H1 (cell line): Measurements from ENCODE around the gene WDR31. TPM values are rescaled to one million over a fixed set of nuclear protein-coding genes. Genes with fewer than 3 reads are reported as not detected.

Experiments
- EGR1 ChIP-seq: IDR thresholded peaks from 2 replicates; pipeline ENCODE4 v1.6.1; 2011; ENCODE audit warnings: low read depth, low read length, borderline replicate concordance
- RBBP5 ChIP-seq: IDR thresholded peaks from 2 replicates; pipeline ENCODE4 v1.7.1; 2012; ENCODE audit warnings: low read depth, mild to moderate bottlenecking, inconsistent platforms, low read length, moderate library complexity, borderline replicate concordance
- polyA plus RNA-seq, 7 experiments: library from polyadenylated mRNA; depleted of rRNA in 3 of 7; stranded (reverse) in 5 of 7; unstranded in 2 of 7; fragments of >200 nt in 5 of 7; fragments of 200-250 nt in 2 of 7; gene quantifications; 1 replicate in 5 of 7; 2 replicates in 1 of 7; 4 replicates in 1 of 7; pipeline versions ENCODE4 v1.2.1 to v1.2.3, GENCODE V29; 2011 to 2013; ENCODE audit warnings: missing spikeins in 2 of 7, mixed read lengths in 2 of 7
- total RNA-seq: library from RNA; stranded (reverse); fragmentation: NEBNext Ultra II Directional; extraction: Animal tissue kit (Norgen Biotek cat#: 25700); gene quantifications from 2 replicates; pipeline ENCODE4 v1.2.1, GENCODE V29; 2021

WDR31 gene
- total and polyA plus RNA-seq, 2 of the 8 experiments (the other 6 are each of a cell fraction or from before 2014, with no cell fraction given), result 0.27 to 0.28 TPM

- TF ChIP-seq RBBP5 (no peak), EGR1 (no peak)
These were observed 24.9 kb upstream of the WDR31 start (continued) for GRCh38 chr9:113364951-113365350.
